ENCODE results near the gene SUN5.

Gene SUN5

DNA sequence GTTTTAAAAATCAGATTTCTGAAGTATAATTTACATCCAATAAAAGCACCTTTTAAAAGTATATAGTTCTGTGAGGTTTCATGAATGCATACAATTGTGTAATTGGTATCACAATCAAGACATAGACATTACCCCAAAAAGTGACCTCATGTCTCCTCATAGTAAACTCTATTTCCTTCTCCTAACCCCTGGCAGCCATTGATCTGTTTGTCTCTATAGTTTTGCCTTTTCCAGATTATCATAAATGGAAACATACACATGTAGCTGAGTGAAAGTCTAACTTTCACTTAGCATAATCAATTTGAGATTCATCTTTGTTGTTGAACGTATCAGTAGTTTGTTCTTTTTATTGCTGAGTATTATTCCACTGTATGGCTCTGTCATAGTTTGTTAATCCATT is 57.6 kb downstream of the SUN5 start:
- Histone ChIP-seq H3K27me3 (ENCODE audit: insufficient read depth, poor library complexity, severe bottlenecking) (peaks cover 81% of the 10 kb centered on the region), H3K4me1 (ENCODE audit: insufficient read depth, poor library complexity, severe bottlenecking) (no peaks in the 10 kb centered on the region), H3K4me3 (ENCODE audit: severe bottlenecking) (no peak overlapping the region), H3K9me3 (ENCODE audit: severe bottlenecking) (no peaks in the 10 kb centered on the region), H3K27ac (ENCODE audit: poor library complexity, severe bottlenecking) (no peak overlapping the region), H3K36me3 (ENCODE audit: low read depth) (no peaks in the 10 kb centered on the region)
- no peak for DNase-seq (ENCODE audit: low spot score)
- TF ChIP-seq, protein P1, sequence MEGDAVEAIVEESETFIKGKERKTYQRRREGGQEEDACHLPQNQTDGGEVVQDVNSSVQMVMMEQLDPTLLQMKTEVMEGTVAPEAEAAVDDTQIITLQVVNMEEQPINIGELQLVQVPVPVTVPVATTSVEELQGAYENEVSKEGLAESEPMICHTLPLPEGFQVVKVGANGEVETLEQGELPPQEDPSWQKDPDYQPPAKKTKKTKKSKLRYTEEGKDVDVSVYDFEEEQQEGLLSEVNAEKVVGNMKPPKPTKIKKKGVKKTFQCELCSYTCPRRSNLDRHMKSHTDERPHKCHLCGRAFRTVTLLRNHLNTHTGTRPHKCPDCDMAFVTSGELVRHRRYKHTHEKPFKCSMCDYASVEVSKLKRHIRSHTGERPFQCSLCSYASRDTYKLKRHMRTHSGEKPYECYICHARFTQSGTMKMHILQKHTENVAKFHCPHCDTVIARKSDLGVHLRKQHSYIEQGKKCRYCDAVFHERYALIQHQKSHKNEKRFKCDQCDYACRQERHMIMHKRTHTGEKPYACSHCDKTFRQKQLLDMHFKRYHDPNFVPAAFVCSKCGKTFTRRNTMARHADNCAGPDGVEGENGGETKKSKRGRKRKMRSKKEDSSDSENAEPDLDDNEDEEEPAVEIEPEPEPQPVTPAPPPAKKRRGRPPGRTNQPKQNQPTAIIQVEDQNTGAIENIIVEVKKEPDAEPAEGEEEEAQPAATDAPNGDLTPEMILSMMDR (IDR thresholded peaks at IDR 0.05; ENCODE audit: poor library complexity, severe bottlenecking): no peak
- ATAC-seq (ENCODE audit: low read depth): no peak

DNA sequence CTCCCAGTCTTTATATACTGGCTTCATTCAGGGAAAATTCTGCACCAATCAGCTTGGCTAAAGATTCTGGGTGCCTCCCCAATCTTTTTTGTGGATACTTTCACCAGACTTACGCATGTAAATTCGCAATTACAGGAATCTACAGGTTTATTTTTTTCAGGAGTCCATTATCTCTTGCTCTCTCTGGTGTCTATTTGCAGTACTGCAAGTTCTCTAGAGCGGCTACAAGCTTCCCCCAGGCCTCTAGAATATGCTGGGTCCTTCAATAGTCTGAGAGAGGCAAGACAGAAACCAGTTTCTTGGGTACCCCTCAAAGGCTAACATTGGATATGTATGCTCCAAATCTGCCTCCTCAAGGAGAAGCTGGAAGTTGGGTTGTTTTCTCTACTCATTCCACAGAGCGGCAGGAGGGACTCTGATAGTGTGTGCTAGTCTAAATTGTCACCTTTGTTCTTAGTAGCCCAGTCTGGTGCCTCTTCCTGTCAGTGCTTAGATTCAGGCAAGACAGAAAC is 58.5 kb downstream of the SUN5 start:
- TF ChIP-seq, protein P1 (IDR thresholded peaks at IDR 0.05; ENCODE audit: poor library complexity, severe bottlenecking): peak; percentile 91
- Histone ChIP-seq H3K4me1 (ENCODE audit: insufficient read depth, poor library complexity, severe bottlenecking) (no peaks in the 10 kb centered on the region), H3K9me3 (ENCODE audit: severe bottlenecking) (no peaks in the 10 kb centered on the region), H3K36me3 (ENCODE audit: low read depth) (no peaks in the 10 kb centered on the region), H3K4me3 (ENCODE audit: severe bottlenecking) (no peak overlapping the region), H3K27me3 (ENCODE audit: insufficient read depth, poor library complexity, severe bottlenecking) (peaks cover 79% of the 10 kb centered on the region), H3K27ac (ENCODE audit: poor library complexity, severe bottlenecking) (no peak overlapping the region)
- DNase-seq (ENCODE audit: low spot score): no peak
- ATAC-seq (ENCODE audit: low read depth): peak; percentile 74

DNA sequence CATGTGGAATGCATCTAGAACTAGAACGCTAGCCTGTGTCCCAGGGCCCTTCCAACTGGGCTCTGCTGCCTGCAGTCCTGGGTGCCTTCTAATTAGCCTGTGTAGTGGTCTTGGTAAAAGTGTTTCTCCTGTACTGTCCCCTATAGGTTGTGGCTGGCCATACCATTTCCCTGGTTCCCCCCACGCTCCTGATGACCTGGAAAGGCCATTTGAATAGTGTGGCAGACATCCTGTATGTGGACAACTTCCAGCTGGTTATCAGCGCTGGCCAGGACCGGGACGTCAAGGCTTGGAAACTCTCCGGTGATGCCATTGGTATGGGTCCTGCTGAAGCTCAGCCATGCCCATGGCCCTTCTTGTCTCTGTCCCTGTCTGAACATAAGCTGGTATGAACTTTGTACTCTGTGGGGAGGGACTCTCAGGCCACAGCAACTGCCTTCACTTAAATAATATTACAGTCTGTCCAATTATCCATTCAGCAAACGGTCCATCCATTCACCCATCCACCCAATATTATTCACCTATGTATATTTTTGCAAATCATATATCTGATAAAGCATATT is 60.7 kb downstream of the SUN5 start:
- Histone ChIP-seq H3K4me3 (ENCODE audit: severe bottlenecking) (no peak overlapping the region), H3K36me3 (ENCODE audit: low read depth) (no peaks in the 10 kb centered on the region), H3K4me1 (ENCODE audit: insufficient read depth, poor library complexity, severe bottlenecking) (no peaks in the 10 kb centered on the region), H3K27me3 (ENCODE audit: insufficient read depth, poor library complexity, severe bottlenecking) (peaks cover 65% of the 10 kb centered on the region), H3K27ac (ENCODE audit: poor library complexity, severe bottlenecking) (no peak overlapping the region), H3K9me3 (ENCODE audit: severe bottlenecking) (no peaks in the 10 kb centered on the region)
- TF ChIP-seq, protein P1 (IDR thresholded peaks at IDR 0.05; ENCODE audit: poor library complexity, severe bottlenecking): no peak
- peak; percentile 62 for DNase-seq (ENCODE audit: low spot score)
- peak; percentile 24; the same call in 1 of the 3 replicates for ATAC-seq (ENCODE audit: low read depth)

DNA sequence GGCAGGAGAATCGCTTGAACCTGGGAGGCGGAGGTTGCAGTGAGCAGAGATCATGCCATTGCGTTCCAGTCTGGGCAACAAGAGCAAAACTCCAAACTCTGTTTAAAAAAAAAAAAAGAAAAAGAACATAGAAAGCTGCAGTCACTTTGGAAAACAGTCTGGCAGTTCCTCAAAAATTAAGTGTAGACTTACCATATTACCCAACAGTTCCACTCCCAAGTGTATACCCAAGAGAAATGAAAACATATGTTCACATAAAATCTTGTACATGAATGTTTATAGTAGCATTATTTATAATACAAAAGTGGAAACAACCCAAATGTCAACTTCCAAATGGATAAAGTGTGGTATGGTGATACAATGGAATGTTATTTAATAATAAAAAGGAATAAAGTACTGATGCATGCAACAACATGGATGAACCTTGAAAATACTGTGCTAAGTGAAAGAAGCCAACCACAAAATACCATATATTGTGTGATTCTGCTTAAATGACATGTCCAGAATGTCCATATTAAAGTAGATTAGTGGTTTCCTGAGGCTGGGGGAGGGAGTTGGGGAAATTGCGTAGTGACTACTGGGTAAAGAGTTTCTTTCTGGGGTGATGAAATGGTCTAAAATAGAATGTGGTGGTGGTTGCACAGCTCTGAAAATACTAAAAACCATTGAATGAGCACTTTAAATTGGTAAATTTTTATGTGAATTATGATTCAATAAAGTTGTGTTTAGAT is 62.9 kb downstream of the SUN5 start:
- no peaks in the 10 kb centered on the region for H3K36me3 ChIP-seq (ENCODE audit: low read depth)
- no peak overlapping the region for H3K27ac ChIP-seq (ENCODE audit: poor library complexity, severe bottlenecking)
- no peak for ATAC-seq (ENCODE audit: low read depth)
- DNase-seq (ENCODE audit: low spot score): no peak
- H3K4me3 ChIP-seq (ENCODE audit: severe bottlenecking): no peak overlapping the region
- peaks cover 55% of the 10 kb centered on the region for H3K27me3 ChIP-seq (ENCODE audit: insufficient read depth, poor library complexity, severe bottlenecking)
- TF ChIP-seq, protein P1 (IDR thresholded peaks at IDR 0.05; ENCODE audit: poor library complexity, severe bottlenecking): no peak
- H3K4me1 ChIP-seq (ENCODE audit: insufficient read depth, poor library complexity, severe bottlenecking): no peaks in the 10 kb centered on the region
- H3K9me3 ChIP-seq (ENCODE audit: severe bottlenecking): peaks cover 8% of the 10 kb centered on the region

DNA sequence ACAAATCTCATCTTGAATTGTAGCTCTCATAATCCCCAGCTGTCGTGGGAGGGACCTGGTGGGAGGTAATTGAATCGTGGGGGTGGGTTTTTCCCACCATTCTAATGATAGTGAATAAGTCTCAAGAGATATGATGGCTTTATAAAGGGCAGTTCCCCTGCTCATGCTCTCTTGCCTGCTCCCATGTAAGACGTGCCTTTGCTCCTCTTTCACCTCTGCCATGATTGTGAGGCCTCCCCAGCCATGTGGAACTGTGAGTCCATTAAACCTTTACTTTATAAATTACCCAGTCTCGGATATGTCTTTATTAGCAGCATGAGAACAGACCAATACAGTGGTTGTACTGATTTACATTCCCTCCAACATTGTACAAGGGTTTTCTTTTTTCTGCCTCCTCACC is 69.7 kb downstream of the SUN5 start:
- ATAC-seq (ENCODE audit: low read depth) (no peak), DNase-seq (ENCODE audit: low spot score) (no peak)
- Histone ChIP-seq H3K9me3 (ENCODE audit: severe bottlenecking) (peaks cover 9% of the 10 kb centered on the region), H3K27me3 (ENCODE audit: insufficient read depth, poor library complexity, severe bottlenecking) (peaks cover 16% of the 10 kb centered on the region), H3K4me3 (ENCODE audit: severe bottlenecking) (no peak overlapping the region), H3K4me1 (ENCODE audit: insufficient read depth, poor library complexity, severe bottlenecking) (no peaks in the 10 kb centered on the region), H3K27ac (ENCODE audit: poor library complexity, severe bottlenecking) (no peak overlapping the region), H3K36me3 (ENCODE audit: low read depth) (no peaks in the 10 kb centered on the region)
- TF ChIP-seq, protein P1 (IDR thresholded peaks at IDR 0.05; ENCODE audit: poor library complexity, severe bottlenecking): no peak

Measured in RWPE2 (cell line).